K562 (cell line): ENCODE results near the gene ATAD5. TPM values are rescaled to one million over a fixed set of nuclear protein-coding genes. Genes with fewer than 3 reads are reported as not detected.

ENCODE experiments used
- ATAC-seq: fragments of 200-7000 bp; cut with Tn5 transposase; 3 replicates; pipeline ENCODE4 v1.9.1; 2020; ENCODE audit warnings: moderate library complexity
- BruUV-seq: library from RNA; stranded (reverse); fragments of 400-500 nt; replicated peaks from 2 replicates; lab custom pipeline; 2021; lab: Mats Ljungman, UMichigan
- CTCF ChIA-PET: fragments of 300-600 bp; formaldehyde crosslinking; extraction: SDS; loops from one replicate; lab custom pipeline; 2021; ENCODE audit warnings: low intra/inter-chr PET ratio; lab: Yijun Ruan, JAX
- POLR2A ChIA-PET: fragments of 300-600, 350-650 bp; sonication (Branson Sonifier 250); formaldehyde crosslinking; extraction: SDS; loops from one replicate; lab custom pipeline; 2021; ENCODE audit warnings: antibody characterized with exemption, inconsistent platforms; lab: Yijun Ruan, JAX
- DNase-seq, 4 experiments: peaks; one replicate each; pipeline versions ENCODE4 v3.0.0 to v3.0.0-alpha.2; 2011 to 2018; ENCODE audit warnings: low spot score in 3 of 4, mixed read lengths in 3 of 4; ENCODE audit errors: extremely low read depth in 1 of 4
- FAIRE-seq: peaks from 2 replicates; lab custom pipeline; 2011; peaks lifted over from hg19 to GRCh38; lab: Jason Lieb, UNC
- H2AFZ ChIP-seq: 2 replicates; pipeline ENCODE4 v1.6.0; 2011; ENCODE audit warnings: low read depth, low read length, control low read depth, inconsistent platforms
- H3K27ac ChIP-seq: fragments of 200-600 bp; 3 replicates; pipeline ENCODE4 v1.8.0; 2011; ENCODE audit warnings: low read depth, mild to moderate bottlenecking, control low read depth, inconsistent platforms, low read length, moderate library complexity, mixed read lengths; ENCODE audit errors: extremely low read depth
- H3K27me3 ChIP-seq, 2 experiments: fragments of 300-600 bp in 1 of 2; 2 replicates in 1 of 2; 3 replicates in 1 of 2; pipeline versions ENCODE4 v1.6.0 to v1.8.0; 2011; ENCODE audit warnings: inconsistent platforms in 2 of 2, low read length in 2 of 2, mild to moderate bottlenecking in 1 of 2, mixed read lengths in 1 of 2, moderate library complexity in 1 of 2; ENCODE audit not compliant: control insufficient read depth in 2 of 2, insufficient read depth in 2 of 2
- H3K36me3 ChIP-seq: fragments of 300-600 bp; 3 replicates; pipeline ENCODE4 v1.8.0; 2011; ENCODE audit warnings: mild to moderate bottlenecking, low read length, inconsistent platforms; ENCODE audit not compliant: control insufficient read depth, insufficient read depth
- H3K4me1 ChIP-seq, 2 experiments: fragments of 200-600 bp in 1 of 2; replicated peaks in 1 of 2; 2 replicates in 1 of 2; 3 replicates in 1 of 2; pipeline versions ENCODE4 v1.5.1 to v1.8.0; 2011; ENCODE audit warnings: inconsistent platforms in 2 of 2, low read length in 2 of 2, mild to moderate bottlenecking in 1 of 2, mixed read lengths in 1 of 2, moderate library complexity in 1 of 2; ENCODE audit not compliant: control insufficient read depth in 2 of 2, insufficient read depth in 2 of 2
- H3K4me2 ChIP-seq: 2 replicates; pipeline ENCODE4 v1.6.1; 2011; ENCODE audit warnings: low read length, control low read depth, inconsistent platforms, mixed read lengths; ENCODE audit not compliant: insufficient read depth
- H3K4me3 ChIP-seq: fragments of 200-600 bp; sonication (generic), shearing (Covaris generic); 2 replicates; pipeline ENCODE4 v1.5.1; 2016; ENCODE audit warnings: control low read depth, inconsistent platforms
- H3K79me2 ChIP-seq: fragments of 200-600 bp; 3 replicates; pipeline ENCODE4 v1.8.0; 2011; ENCODE audit warnings: low read length, inconsistent platforms; ENCODE audit not compliant: control insufficient read depth, insufficient read depth
- H3K9ac ChIP-seq, 2 experiments: 2 replicates each; pipeline versions ENCODE4 v1.6.0 to v1.6.1; 2011; ENCODE audit warnings: low read depth in 2 of 2, low read length in 2 of 2, control low read depth in 1 of 2, inconsistent platforms in 1 of 2, mild to moderate bottlenecking in 1 of 2, mixed read lengths in 1 of 2; ENCODE audit not compliant: insufficient read depth in 1 of 2
- H3K9me1 ChIP-seq: one replicate; pipeline ENCODE4 v1.6.0; 2011; ENCODE audit warnings: inconsistent platforms, mild to moderate bottlenecking, low read length, moderate library complexity; ENCODE audit not compliant: control insufficient read depth, insufficient read depth
- H3K9me3 ChIP-seq: replicated peaks from 2 replicates; pipeline ENCODE4 v1.5.1; 2011; ENCODE audit warnings: low read depth, low read length, inconsistent platforms; ENCODE audit not compliant: control insufficient read depth, insufficient read depth
- H4K20me1 ChIP-seq: replicated peaks from 2 replicates; pipeline ENCODE4 v1.6.1; 2011; ENCODE audit warnings: low read length, inconsistent platforms, mixed read lengths; ENCODE audit not compliant: control insufficient read depth, insufficient read depth
- CBX8 ChIP-seq: fragments of 200-600 bp; sonication (generic); IDR thresholded peaks from 2 replicates; pipeline ENCODE4 v1.6.1; 2012; ENCODE audit warnings: borderline replicate concordance, mixed run types, low read depth, mild to moderate bottlenecking, moderate library complexity, mixed read lengths, low read length, control low read depth, inconsistent platforms; ENCODE audit not compliant: poor library complexity, severe bottlenecking; ENCODE audit errors: extremely low read depth
- CEBPZ ChIP-seq: fragments of 150-350 bp; IDR thresholded peaks from 2 replicates; pipeline ENCODE4 v1.6.1; 2014; ENCODE audit warnings: low read depth, mild to moderate bottlenecking, low read length, borderline replicate concordance
- GATA2 ChIP-seq: sonication (generic); formaldehyde crosslinking; IDR thresholded peaks from 2 replicates; pipeline ENCODE4 v1.4.0; 2020; ENCODE audit warnings: mild to moderate bottlenecking, missing genetic modification reagents
- NCOA2 ChIP-seq, 2 experiments: fragments of 450-650 bp; IDR thresholded peaks; 2 replicates each; pipeline ENCODE4 v1.6.1; 2018; ENCODE audit warnings: mild to moderate bottlenecking in 2 of 2, moderate library complexity in 1 of 2; ENCODE audit not compliant: partially characterized antibody in 2 of 2
- NFRKB ChIP-seq: fragments of 450-650 bp; IDR thresholded peaks from 2 replicates; pipeline ENCODE4 v1.6.1; 2016; ENCODE audit warnings: low read depth
- SAP30 ChIP-seq: fragments of 200-600 bp; sonication (generic); IDR thresholded peaks from 2 replicates; pipeline ENCODE4 v1.6.1; 2012; ENCODE audit warnings: borderline replicate concordance, low read depth, mild to moderate bottlenecking, moderate library complexity, low read length, control low read depth, inconsistent platforms; ENCODE audit not compliant: insufficient read depth, poor library complexity, severe bottlenecking
- ZNF282 ChIP-seq: sonication (generic); formaldehyde crosslinking; IDR thresholded peaks from 2 replicates; pipeline ENCODE4 v1.8.1; 2023; ENCODE audit warnings: missing genetic modification reagents
- WGBS: fragments of 100-300 bp; shearing (Covaris generic); methylation state at CpG from one replicate; pipeline ENCODE4 v1.1.6; 2016; ENCODE audit warnings: low coverage, mixed read lengths; ENCODE audit not compliant: insufficient coverage; ENCODE audit errors: missing lambda C conversion rate; 5-methylcytosine and 5-hydroxymethylcytosine counted together
- in situ Hi-C: fragments of 300-500 bp; cut with MboI; formaldehyde crosslinking; loops from 4 replicates; pipeline ENCODE4 v1.15.0; 2018; ENCODE audit warnings: inconsistent platforms, mixed read lengths
- intact Hi-C: fragments of 100-400 bp; cut with micrococcal nuclease; formaldehyde crosslinking; loops from 2 replicates; pipeline ENCODE4 v1.14.2; 2022
- polyA plus RNA-seq, 8 experiments: library from polyadenylated mRNA; depleted of rRNA in 4 of 8; stranded (reverse) in 5 of 8; unstranded in 3 of 8; fragments of >200 nt; fragmentation: Nextera tagmentation in 2 of 8; fragmentation: Illumina TruSeq in 1 of 8; extraction: Ambion mirVana in 2 of 8; extraction: Trizol in 1 of 8; gene quantifications; 2 replicates each; pipeline versions ENCODE4 v1.2.1 to v1.2.3, GENCODE V29; 2011 to 2014; ENCODE audit warnings: inconsistent platforms in 1 of 8, missing spikeins in 1 of 8
- total RNA-seq, 7 experiments: library from RNA; depleted of rRNA in 6 of 7; stranded (reverse); fragments of >200 nt in 6 of 7; fragmentation: Illumina TruSeq in 2 of 7; extraction: Trizol in 2 of 7; gene quantifications; 2 replicates each; pipeline versions ENCODE4 v1.2.1 to v1.2.3, GENCODE V29; 2011 to 2021; ENCODE audit warnings: low replicate concordance in 1 of 7

Gene ATAD5
- total and polyA plus RNA-seq, 9 of the 15 experiments (the other 6 are each of a cell fraction or from before 2014, with no cell fraction given): 4.6 to 25.6 (median 19.5) TPM

GRCh38 chr17:30930495-30930894, 98.7 kb downstream of the ATAD5 start:
- POLR2A ChIA-PET: interaction anchor here (0.8 kb wide), 1 partner anchor 292 kb away, joined by 3 read pairs; no protein-coding TSS in a partner anchor
- H3K9me3 ChIP-seq: no peaks in the 10 kb centered on the region
- no peak overlapping the region for H3K9ac ChIP-seq
- WGBS: 0% methylated on average over 3 of the region's 3 CpGs
- H3K9me1 ChIP-seq: no peaks in the 10 kb centered on the region
- H3K36me3 ChIP-seq: no peaks in the 10 kb centered on the region
- peaks cover 20 to 37% of the 10 kb centered on the region in 2 experiments; a peak in 4 of 5 replicates for H3K27me3 ChIP-seq
- no peak overlapping the region for H2AFZ ChIP-seq
- intact Hi-C loops: no loop called here
- ATAC-seq (no peak), FAIRE-seq (no peak), DNase-seq (no peak)
- no TSS peak for BruUV-seq
- no peaks in the 10 kb centered on the region for H3K79me2 ChIP-seq
- H3K4me1 ChIP-seq: no peaks in the 10 kb centered on the region
- no peak overlapping the region for H3K4me2 ChIP-seq
- in situ Hi-C loops: no loop called here
- H3K27ac ChIP-seq: no peak overlapping the region
- TF ChIP-seq SAP30 (no peak), CEBPZ (no peak), CBX8 (no peak), NCOA2 (IDR thresholded peaks at IDR 0.05; ENCODE audit: partially characterized antibody in 2 of 2) (no peak), NFRKB (no peak), GATA2 (CRISPR knock-in tag) (no peak), ZNF282 (CRISPR knock-in tag) (no peak)
- TF ChIP-seq, all 486 proteins: peak for 0
- H4K20me1 ChIP-seq: no peaks in the 10 kb centered on the region
- no peak overlapping the region for H3K4me3 ChIP-seq
- CTCF ChIA-PET: no interaction called here
